GM18526 (cell line): Measurements from ENCODE around the gene PLAU.

Experiments
- POLR2A ChIP-seq: IDR thresholded peaks from 3 replicates; pipeline ENCODE4 v1.6.1; 2011; ENCODE audit not compliant: insufficient read length; ENCODE audit errors: extremely low read depth

The PLAU gene

DNA sequence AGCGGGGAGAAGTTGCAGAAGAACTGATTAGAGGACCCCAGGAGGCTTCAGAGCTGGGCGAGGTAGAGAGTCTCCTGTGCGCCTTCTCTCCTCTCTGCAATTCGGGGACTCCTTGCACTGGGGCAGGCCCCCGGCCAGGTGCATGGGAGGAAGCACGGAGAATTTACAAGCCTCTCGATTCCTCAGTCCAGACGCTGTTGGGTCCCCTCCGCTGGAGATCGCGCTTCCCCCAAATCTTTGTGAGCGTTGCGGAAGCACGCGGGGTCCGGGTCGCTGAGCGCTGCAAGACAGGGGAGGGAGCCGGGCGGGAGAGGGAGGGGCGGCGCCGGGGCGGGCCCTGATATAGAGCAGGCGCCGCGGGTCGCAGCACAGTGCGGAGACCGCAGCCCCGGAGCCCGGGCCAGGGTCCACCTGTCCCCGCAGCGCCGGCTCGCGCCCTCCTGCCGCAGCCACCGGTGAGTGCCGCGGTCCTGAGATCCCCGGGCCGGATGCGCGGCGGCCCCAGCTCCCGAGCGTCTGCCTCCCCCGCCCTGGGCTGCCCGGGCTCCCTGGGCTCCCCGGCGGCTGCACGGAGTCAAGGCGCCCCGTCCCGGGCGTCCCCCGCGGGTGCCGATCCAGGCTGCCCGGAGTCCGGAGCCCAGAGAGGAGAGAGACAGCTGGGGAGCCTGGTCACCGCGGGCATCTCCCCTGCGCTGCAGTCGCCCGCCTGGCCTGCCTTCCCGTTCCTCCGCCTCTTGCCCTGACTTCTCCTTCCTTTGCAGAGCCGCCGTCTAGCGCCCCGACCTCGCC is at the start of gene PLAU:
Gene PLAU (plus strand): TSS at position 369 of the 789 bp plus-strand sequence. CDS start 424 bp downstream, outside the sequence.
- peak; percentile 6 for TF ChIP-seq POLR2A

- no peak for TF ChIP-seq POLR2A
These were observed 48.9 kb upstream of the PLAU start for GRCh38 chr10:73862011-73862410.

DNA sequence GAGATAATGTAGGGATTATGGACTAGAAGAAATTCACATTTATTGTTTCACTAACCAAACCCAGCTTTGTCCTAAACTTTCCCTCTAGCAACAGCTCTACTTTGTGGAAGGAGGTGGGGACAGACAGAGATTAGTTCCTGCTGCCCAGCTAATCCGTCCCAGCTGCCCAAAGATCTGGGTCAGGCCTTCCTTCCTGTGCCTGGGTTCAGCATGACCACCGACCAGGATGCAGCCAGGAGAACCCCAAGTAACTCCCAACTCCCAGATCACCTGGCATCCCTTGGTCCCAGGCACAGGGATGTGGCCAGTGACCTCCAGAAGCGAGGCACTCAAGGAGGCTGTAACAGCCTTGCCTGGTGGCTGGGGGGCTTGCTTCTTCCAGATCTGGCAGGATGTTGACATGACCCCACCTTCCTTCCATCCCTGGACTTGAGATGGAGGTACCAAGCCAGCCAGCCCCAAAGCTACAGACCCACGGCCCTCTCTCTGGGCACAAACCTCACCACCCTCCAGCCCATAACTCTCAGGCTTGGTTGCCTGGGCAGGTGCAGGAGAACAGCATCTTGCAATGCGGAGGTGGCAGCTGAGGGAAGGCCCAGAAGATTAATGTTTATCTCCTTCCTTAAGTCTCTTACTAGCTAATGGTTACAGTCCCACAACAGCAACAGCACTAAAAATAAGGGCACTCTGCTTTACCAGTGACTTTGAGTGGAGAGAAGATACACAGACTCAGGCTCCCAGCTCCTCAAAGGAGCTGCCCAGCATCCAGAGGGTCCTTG is 47.7 kb upstream of the PLAU start:
- no peak for TF ChIP-seq POLR2A

DNA sequence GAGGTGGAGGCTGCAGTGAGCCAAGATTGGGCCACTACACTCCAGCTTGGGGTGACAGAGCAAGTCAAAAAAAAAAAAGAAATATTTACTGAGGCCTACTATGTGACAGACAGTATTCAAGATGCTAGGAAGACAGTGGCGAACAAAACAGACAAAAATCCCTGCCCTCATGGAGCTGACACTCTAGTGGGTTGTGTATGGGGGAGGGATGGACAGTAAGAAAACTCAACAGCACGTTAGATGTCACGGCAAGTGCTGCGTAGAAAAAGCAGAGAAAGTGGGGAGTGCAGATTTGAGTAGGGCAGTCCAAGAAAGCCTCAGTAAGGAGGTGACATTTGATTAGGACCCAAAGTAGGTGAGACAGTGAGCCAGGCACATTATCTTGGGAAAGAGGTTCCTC is 46.7 kb upstream of the PLAU start:
- TF ChIP-seq POLR2A = no peak

DNA sequence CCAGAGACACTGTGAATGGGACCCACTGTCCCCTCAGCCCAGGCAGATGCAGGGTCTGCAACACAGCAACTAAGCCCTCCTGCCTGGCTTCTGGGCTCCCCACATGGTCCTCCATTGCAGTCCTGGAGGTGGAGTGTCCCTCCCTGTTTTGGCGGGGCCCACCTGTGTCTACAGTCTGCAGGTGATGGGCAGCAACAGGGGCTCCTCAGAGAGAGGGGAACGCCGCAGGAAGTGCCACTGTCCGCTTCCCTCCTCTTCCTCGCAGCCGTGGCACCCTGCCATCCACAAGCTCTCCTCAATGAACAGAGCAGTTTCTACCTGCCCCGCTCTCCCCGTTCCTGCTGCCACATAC is 45.8 kb upstream of the PLAU start:
- TF ChIP-seq POLR2A = no peak

DNA sequence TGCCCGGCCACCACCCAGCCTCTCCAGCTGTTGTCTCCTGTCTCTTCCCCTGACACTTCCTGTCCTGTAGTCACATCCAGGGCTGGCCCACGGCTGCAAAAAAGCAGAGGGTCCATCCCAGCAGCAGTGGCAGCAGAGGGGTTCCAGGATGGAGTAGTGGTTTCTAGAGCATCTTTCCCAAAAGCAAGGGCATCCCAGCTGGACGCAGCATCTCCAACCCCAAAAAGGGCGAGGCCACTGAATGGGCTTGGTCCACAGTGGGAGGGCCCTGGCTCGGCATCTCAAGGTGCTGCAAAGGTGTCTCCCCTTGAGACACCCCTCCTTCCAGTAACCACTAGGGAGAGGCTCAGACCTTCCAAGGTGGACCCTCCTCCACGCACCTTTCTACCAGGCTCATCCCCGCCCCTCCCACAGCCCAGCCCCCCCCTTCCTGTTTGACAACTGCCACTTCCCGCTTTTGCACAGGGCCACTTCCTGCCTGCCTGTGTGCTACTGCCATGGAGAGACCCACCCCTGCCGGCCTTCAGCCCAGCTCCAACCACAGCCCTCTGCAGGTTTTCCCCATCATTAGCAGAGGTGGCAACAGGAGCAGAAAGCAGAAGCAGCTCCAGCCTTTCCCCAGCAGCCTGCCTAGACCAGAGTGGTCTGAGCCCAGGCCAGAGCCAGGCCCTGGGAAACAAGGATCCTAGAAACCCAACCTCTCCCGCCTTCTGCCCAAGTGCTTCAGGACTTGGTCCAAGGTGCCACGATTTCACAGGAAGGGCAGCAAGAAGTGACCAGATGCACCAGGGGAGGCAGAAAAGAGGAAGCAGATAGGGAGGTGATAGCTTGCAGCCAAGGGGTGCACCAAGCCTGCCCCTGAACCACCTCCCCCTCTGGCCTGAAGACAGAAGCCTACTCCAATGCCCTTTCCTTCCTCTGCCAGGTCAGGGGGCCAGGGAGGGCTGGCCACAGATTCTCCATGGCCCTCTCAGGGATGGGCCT is 45.2 kb upstream of the PLAU start:
- TF ChIP-seq POLR2A = peak; percentile 26

- no peak for TF ChIP-seq POLR2A
These were observed 44.3 kb upstream of the PLAU start for GRCh38 chr10:73866621-73867020.

DNA sequence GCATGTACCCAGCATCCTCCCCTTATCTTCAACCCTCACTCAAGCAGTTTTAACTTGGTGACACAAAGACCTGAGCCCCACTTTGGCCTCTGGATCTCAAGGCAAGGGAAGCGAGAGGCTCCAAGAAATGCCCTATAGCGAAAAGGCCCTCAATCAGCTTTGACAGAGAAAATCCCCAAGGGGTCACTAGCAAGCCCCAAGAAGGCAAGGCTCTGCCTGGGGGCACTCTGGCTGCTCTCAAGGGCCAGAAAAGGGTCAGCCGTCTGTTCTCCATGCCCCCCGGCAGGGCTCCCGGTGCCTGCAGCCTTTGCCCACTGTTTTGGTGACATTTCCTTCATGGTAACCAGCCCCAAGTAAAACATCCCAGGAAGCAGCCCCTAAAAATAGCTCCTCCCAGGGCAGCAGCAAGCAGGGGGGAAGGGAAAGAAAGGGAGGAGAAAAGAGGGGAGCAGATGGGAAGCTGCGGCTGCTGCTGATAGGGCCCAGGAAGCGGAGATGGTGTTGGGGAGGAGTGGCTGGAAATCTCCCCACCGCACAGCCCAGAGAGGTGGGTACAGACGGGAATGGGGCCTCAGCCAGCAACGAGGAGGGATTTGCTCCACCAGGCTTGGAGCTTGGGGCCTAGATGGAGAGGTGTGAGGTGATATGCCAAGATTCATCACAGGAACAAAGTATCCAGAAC is 43.7 kb upstream of the PLAU start:
- no peak for TF ChIP-seq POLR2A

GRCh38 chr10:73867871-73868631 is 42.9 kb upstream of the PLAU start:
- no peak for TF ChIP-seq POLR2A

DNA sequence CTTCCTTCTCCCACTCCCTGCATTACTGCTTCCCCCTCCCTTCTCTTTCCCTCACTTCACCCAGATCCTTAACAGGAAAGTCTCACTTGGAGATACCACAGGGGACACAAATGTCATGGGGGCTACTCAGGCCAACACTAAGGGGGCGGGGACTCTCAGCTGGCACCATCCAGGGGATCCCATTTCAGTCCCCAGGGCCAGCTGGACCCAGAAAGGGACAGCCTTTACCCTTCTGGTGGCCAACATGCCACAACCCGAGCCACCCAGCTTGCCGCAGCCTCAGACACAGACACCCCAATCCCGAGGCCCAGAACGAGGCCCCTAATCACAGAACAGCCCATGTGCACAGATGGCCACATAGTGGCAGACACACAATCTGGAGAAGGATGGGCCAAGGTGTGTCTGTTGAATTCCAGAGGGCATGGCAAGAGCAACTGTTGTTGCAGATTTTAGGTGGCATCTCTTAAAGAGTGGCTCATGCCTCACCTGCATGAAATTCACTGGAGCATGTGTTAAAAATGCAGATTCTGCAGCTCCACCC is 42.2 kb upstream of the PLAU start:
- no peak for TF ChIP-seq POLR2A

- TF ChIP-seq POLR2A = no peak
These were observed 39.4 kb upstream of the PLAU start for GRCh38 chr10:73871295-73872189.

- TF ChIP-seq POLR2A = no peak
These were observed 38.7 kb upstream of the PLAU start for GRCh38 chr10:73872190-73872710.
